ENCODE measurements around the gene CEACAM21.

- TF ChIP-seq, protein P1, sequence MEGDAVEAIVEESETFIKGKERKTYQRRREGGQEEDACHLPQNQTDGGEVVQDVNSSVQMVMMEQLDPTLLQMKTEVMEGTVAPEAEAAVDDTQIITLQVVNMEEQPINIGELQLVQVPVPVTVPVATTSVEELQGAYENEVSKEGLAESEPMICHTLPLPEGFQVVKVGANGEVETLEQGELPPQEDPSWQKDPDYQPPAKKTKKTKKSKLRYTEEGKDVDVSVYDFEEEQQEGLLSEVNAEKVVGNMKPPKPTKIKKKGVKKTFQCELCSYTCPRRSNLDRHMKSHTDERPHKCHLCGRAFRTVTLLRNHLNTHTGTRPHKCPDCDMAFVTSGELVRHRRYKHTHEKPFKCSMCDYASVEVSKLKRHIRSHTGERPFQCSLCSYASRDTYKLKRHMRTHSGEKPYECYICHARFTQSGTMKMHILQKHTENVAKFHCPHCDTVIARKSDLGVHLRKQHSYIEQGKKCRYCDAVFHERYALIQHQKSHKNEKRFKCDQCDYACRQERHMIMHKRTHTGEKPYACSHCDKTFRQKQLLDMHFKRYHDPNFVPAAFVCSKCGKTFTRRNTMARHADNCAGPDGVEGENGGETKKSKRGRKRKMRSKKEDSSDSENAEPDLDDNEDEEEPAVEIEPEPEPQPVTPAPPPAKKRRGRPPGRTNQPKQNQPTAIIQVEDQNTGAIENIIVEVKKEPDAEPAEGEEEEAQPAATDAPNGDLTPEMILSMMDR (IDR thresholded peaks at IDR 0.05), result no peak
- no peak for TF ChIP-seq POLR2A (IDR thresholded peaks at IDR 0.05)
Measured at GRCh38 chr19:41531438-41532311, 44.3 kb upstream of the CEACAM21 start.

All from testis (tissue), 2 donors.